Peyer's patch (tissue), 4 donors: ENCODE data around the gene BICC1.

Experiments used
- CTCF ChIP-seq, 6 experiments: fragments of 450-650 bp in 4 of 6; fragments of 200-600 bp in 2 of 6; sonication (generic) in 1 of 6; IDR thresholded peaks; one replicate each; pipeline ENCODE4 v1.5.1; 2017 to 2019; ENCODE audit warnings: antibody characterized with exemption in 6 of 6, mild to moderate bottlenecking in 3 of 6, moderate library complexity in 1 of 6
- POLR2A ChIP-seq, 2 donors: fragments of 450-650 bp; IDR thresholded peaks; one replicate each; pipeline ENCODE4 v1.5.1; 2017; ENCODE audit warnings: antibody characterized with exemption in 2 of 2, mild to moderate bottlenecking in 2 of 2, moderate library complexity in 2 of 2

- TF ChIP-seq CTCF (IDR thresholded peaks at IDR 0.05): no peak
- TF ChIP-seq POLR2A (IDR thresholded peaks at IDR 0.05): no peak
Measured at GRCh38 chr10:58723966-58724365, 211.3 kb downstream of the BICC1 start.
